ENCODE data around the gene CNTNAP2. TPM values are rescaled to one million over a fixed set of nuclear protein-coding genes. Genes with fewer than 3 reads are reported as not detected.

CNTNAP2 gene
- total and polyA plus RNA-seq, 2 of the 13 experiments (the other 11 are each of a cell fraction or from before 2014, with no cell fraction given): 0.40 to 0.42 TPM

- no peak for TF ChIP-seq ZNF512B (CRISPR knock-in tag; IDR thresholded peaks at IDR 0.05; ENCODE audit: borderline replicate concordance)
- TF ChIP-seq CERS6 (CRISPR knock-in tag; IDR thresholded peaks at IDR 0.05): no peak
- TF ChIP-seq HINFP (CRISPR knock-in tag; IDR thresholded peaks at IDR 0.05; ENCODE audit: low read depth): no peak
- TF ChIP-seq ISX (CRISPR knock-in tag; conservative IDR thresholded peaks at IDR 0.05): no peak
- TF ChIP-seq CSRNP1 (CRISPR knock-in tag; IDR thresholded peaks at IDR 0.05): no peak
- TF ChIP-seq BRD4 (CRISPR knock-in tag; IDR thresholded peaks at IDR 0.05): no peak
- no peak for TF ChIP-seq ZNF562 (CRISPR knock-in tag; IDR thresholded peaks at IDR 0.05; ENCODE audit: borderline replicate concordance)
- no peak for TF ChIP-seq HOXD1 (CRISPR knock-in tag; IDR thresholded peaks at IDR 0.05)
- no peak for TF ChIP-seq STAT6 (CRISPR knock-in tag; IDR thresholded peaks at IDR 0.05; ENCODE audit: borderline replicate concordance)
- no peak for TF ChIP-seq ZNF207 (IDR thresholded peaks at IDR 0.05; ENCODE audit: borderline replicate concordance)
- no peak for TF ChIP-seq ZBTB33 (CRISPR knock-in tag; IDR thresholded peaks at IDR 0.05)
- TF ChIP-seq MXD1 (CRISPR knock-in tag; IDR thresholded peaks at IDR 0.05): no peak
- no peak for TF ChIP-seq NR3C1 (CRISPR knock-in tag; IDR thresholded peaks at IDR 0.05)
- no peak for TF ChIP-seq KMT2B (CRISPR knock-in tag; IDR thresholded peaks at IDR 0.05)
- no peak for TF ChIP-seq ZMAT5 (CRISPR knock-in tag; IDR thresholded peaks at IDR 0.05; ENCODE audit: borderline replicate concordance, low read depth)
- TF ChIP-seq KLF15 (CRISPR knock-in tag; IDR thresholded peaks at IDR 0.05; ENCODE audit: borderline replicate concordance): no peak
Measured at GRCh38 chr7:148447221-148447849, 2330.7 kb downstream of the CNTNAP2 start (continued).
